OCI-LY7 (cell line): ENCODE data around the gene HOXC10. TPM values are rescaled to one million over a fixed set of nuclear protein-coding genes. Genes with fewer than 3 reads are reported as not detected.

Source experiments
- BruUV-seq: library from RNA; stranded (reverse); fragments of 400-500 nt; replicated peaks from 2 replicates; lab custom pipeline; 2021; lab: Mats Ljungman, UMichigan
- CTCF ChIA-PET: fragments of 300-600 bp; sonication (Branson Sonifier 250); formaldehyde crosslinking; loops from one replicate; lab custom pipeline; 2022; ENCODE audit warnings: antibody characterized with exemption; ENCODE audit not compliant: unreplicated experiment; lab: Charles Lee
- POLR2A ChIA-PET: fragments of 300-600 bp; sonication (Branson Sonifier 250); formaldehyde crosslinking; loops from one replicate; lab custom pipeline; 2022; ENCODE audit warnings: antibody characterized with exemption; lab: Charles Lee
- DNase-seq: peaks from one replicate; pipeline ENCODE4 v3.0.0-alpha.2; 2015; ENCODE audit warnings: low spot score
- H2AFZ ChIP-seq: fragments of 200-600 bp; sonication (generic), shearing (Covaris generic); 2 replicates; pipeline ENCODE4 v1.6.1; 2014; ENCODE audit warnings: mild to moderate bottlenecking, antibody characterized with exemption, low read length, moderate library complexity
- H3K27ac ChIP-seq: fragments of 200-600 bp; sonication (generic); 2 replicates; pipeline ENCODE4 v1.5.1; 2014; ENCODE audit warnings: mixed run types, low read depth, mild to moderate bottlenecking, moderate library complexity, low read length, inconsistent platforms; ENCODE audit not compliant: poor library complexity, severe bottlenecking
- H3K36me3 ChIP-seq: fragments of 200-600 bp; sonication (generic); 2 replicates; pipeline ENCODE4 v1.6.1; 2014; ENCODE audit warnings: mild to moderate bottlenecking, antibody characterized with exemption, low read length, moderate library complexity, mixed read lengths; ENCODE audit not compliant: insufficient read depth
- H3K4me1 ChIP-seq: fragments of 200-600 bp; sonication (generic); 2 replicates; pipeline ENCODE4 v1.5.1; 2014; ENCODE audit warnings: mild to moderate bottlenecking, low read length; ENCODE audit not compliant: insufficient read depth, poor library complexity, severe bottlenecking
- H3K4me2 ChIP-seq: fragments of 200-600 bp; sonication (generic); 2 replicates; pipeline ENCODE4 v1.6.1; 2014; ENCODE audit warnings: mild to moderate bottlenecking, low read length
- H3K4me3 ChIP-seq: fragments of 200-600 bp; sonication (generic); 2 replicates; pipeline ENCODE4 v1.5.1; 2014; ENCODE audit warnings: mild to moderate bottlenecking, low read depth, low read length; ENCODE audit not compliant: poor library complexity, severe bottlenecking
- H3K79me2 ChIP-seq: fragments of 200-600 bp; sonication (generic); 2 replicates; pipeline ENCODE4 v1.6.1; 2016; ENCODE audit warnings: low read depth, mild to moderate bottlenecking, low read length, moderate library complexity, mixed read lengths; ENCODE audit not compliant: insufficient read depth
- H3K9me2 ChIP-seq: fragments of 200-600 bp; sonication (generic); 2 replicates; pipeline ENCODE4 v1.6.1; 2016; ENCODE audit warnings: mild to moderate bottlenecking, low read length, mixed read lengths; ENCODE audit not compliant: insufficient read depth
- H3K9me3 ChIP-seq: fragments of 200-600 bp; sonication (generic); 2 replicates; pipeline ENCODE4 v1.6.1; 2014; ENCODE audit warnings: mild to moderate bottlenecking, mixed run types, low read length, mixed read lengths
- H4K20me1 ChIP-seq: fragments of 200-600 bp; sonication (generic); 2 replicates; pipeline ENCODE4 v1.6.1; 2014; ENCODE audit warnings: mild to moderate bottlenecking, antibody characterized with exemption, low read length, moderate library complexity, mixed read lengths; ENCODE audit not compliant: insufficient read depth
- CTCF ChIP-seq: fragments of 200-600 bp; sonication (generic); conservative IDR thresholded peaks from 2 replicates; pipeline ENCODE4 v1.5.1; 2014; ENCODE audit warnings: mild to moderate bottlenecking, antibody characterized with exemption, low read length, moderate library complexity, mixed read lengths
- EZH2phosphoT487 ChIP-seq: fragments of 200-600 bp; sonication (generic); IDR thresholded peaks from 2 replicates; pipeline ENCODE4 v1.6.1; 2018; ENCODE audit warnings: low read depth, borderline replicate concordance, mild to moderate bottlenecking, mixed run types, antibody characterized with exemption, low read length, moderate library complexity, mixed read lengths
- intact Hi-C: fragments of 100-400 bp; cut with micrococcal nuclease; formaldehyde crosslinking; loops from one replicate; pipeline ENCODE4 v1.10.0; 2022; ENCODE audit not compliant: unreplicated experiment
- total RNA-seq, 2 experiments: library from RNA; depleted of rRNA in 1 of 2; stranded (reverse); fragments of >200 nt in 1 of 2; shearing (Covaris generic) in 1 of 2; gene quantifications; 2 replicates each; pipeline ENCODE4 v1.2.3, GENCODE V29; 2014 to 2022

Gene HOXC10
- total RNA-seq, 2 experiments from 2014 or later: 0.25 to 0.28 TPM

- Histone ChIP-seq H3K9me3 (no peaks in the 10 kb centered on the region), H3K27ac (no peak overlapping the region), H3K36me3 (no peaks in the 10 kb centered on the region), H3K79me2 (no peaks in the 10 kb centered on the region), H3K9me2 (no peaks in the 10 kb centered on the region), H3K4me2 (no peak overlapping the region), H3K4me3 (no peak overlapping the region), H4K20me1 (no peaks in the 10 kb centered on the region), H2AFZ (no peak overlapping the region), H3K4me1 (peaks cover 17% of the 10 kb centered on the region)
- no peak for DNase-seq
- intact Hi-C loops: no loop called here
- POLR2A ChIA-PET: no interaction called here
- no TSS peak for BruUV-seq
- CTCF ChIA-PET: interaction anchor here (0.6 kb wide), 1 partner anchor 165 kb away, joined by 4 read pairs; no protein-coding TSS in a partner anchor
- TF ChIP-seq EZH2phosphoT487: no peak
- no peak for TF ChIP-seq CTCF
These were observed 23.8 kb upstream of the HOXC10 start for GRCh38 chr12:53961025-53961761.

GRCh38 chr12:53963005-53963404 is 21.9 kb upstream of the HOXC10 start:
- BruUV-seq: no TSS peak
- Histone ChIP-seq H3K4me2 (no peak overlapping the region), H4K20me1 (no peaks in the 10 kb centered on the region), H3K27ac (no peak overlapping the region), H3K79me2 (no peaks in the 10 kb centered on the region), H3K4me1 (peaks cover 14% of the 10 kb centered on the region), H2AFZ (no peak overlapping the region), H3K9me2 (no peaks in the 10 kb centered on the region), H3K9me3 (no peaks in the 10 kb centered on the region), H3K36me3 (no peaks in the 10 kb centered on the region), H3K4me3 (no peak overlapping the region)
- no peak for TF ChIP-seq CTCF
- TF ChIP-seq EZH2phosphoT487: no peak
- POLR2A ChIA-PET: interaction anchor here (1.2 kb wide), 1 partner anchor 197 kb away, joined by 5 read pairs; no protein-coding TSS in a partner anchor
- intact Hi-C loops: no loop called here
- no peak for DNase-seq
- CTCF ChIA-PET: no interaction called here
